Right lobe of liver (tissue), 6 donors: Measurements from ENCODE around the gene LRRC66. TPM values are rescaled to one million over a fixed set of nuclear protein-coding genes. Genes with fewer than 3 reads are reported as not detected.
A peak's percentile ranks its signal among the peaks of the same experiment; 100 is the strongest.

Experiments used
- ATAC-seq, 4 donors: fragments of 200-7000 bp; cut with Tn5 transposase; one replicate each; pipeline ENCODE4 v1.9.1; 2020; ENCODE audit warnings: mild to moderate bottlenecking in 4 of 4, moderate library complexity in 4 of 4
- DNase-seq, 3 donors: peaks; one replicate each; pipeline ENCODE4 v3.0.0-alpha.2; 2020
- H3K27ac ChIP-seq, 3 donors: fragments of 200-600 bp; one replicate each; pipeline ENCODE4 v1.8.0; 2022
- H3K27me3 ChIP-seq, 2 donors: fragments of 200-600 bp; one replicate each; pipeline ENCODE4 v1.8.0; 2022
- H3K36me3 ChIP-seq, 4 donors: fragments of 200-600 bp; sonication (generic) in 1 of 4; one replicate each; pipeline versions ENCODE4 v1.5.1 to v1.8.0; 2017 to 2022; ENCODE audit warnings: control low read depth in 1 of 4
- H3K4me1 ChIP-seq, 4 donors: fragments of 200-600 bp; sonication (generic) in 1 of 4; one replicate each; pipeline versions ENCODE4 v1.5.1 to v1.8.0; 2017 to 2022; ENCODE audit warnings: control low read depth in 1 of 4
- H3K4me3 ChIP-seq, 3 donors: fragments of 200-600 bp; one replicate each; pipeline ENCODE4 v1.8.0; 2022
- H3K9me3 ChIP-seq, 4 donors: fragments of 200-600 bp; sonication (generic) in 1 of 4; one replicate each; pipeline versions ENCODE4 v1.5.1 to v1.8.0; 2017 to 2022; ENCODE audit warnings: control low read depth in 1 of 4
- CTCF ChIP-seq, 4 donors: fragments of 200-600 bp in 3 of 4; fragments of 450-650 bp in 1 of 4; IDR thresholded peaks; one replicate each; pipeline versions ENCODE4 v1.5.1 to v1.8.0; 2016 to 2022; ENCODE audit warnings: antibody characterized with exemption in 4 of 4, mild to moderate bottlenecking in 2 of 4
- POLR2A ChIP-seq: fragments of 450-650 bp; IDR thresholded peaks from one replicate; pipeline ENCODE4 v1.6.1; 2017; ENCODE audit warnings: antibody characterized with exemption, mild to moderate bottlenecking
- whole genome bisulfite sequencing: methylation state at CpG from one replicate; pipeline ENCODE4 v1.1.6; 2018; ENCODE audit warnings: low coverage, low lambda C conversion rate; ENCODE audit not compliant: insufficient coverage; ENCODE audit errors: missing lambda C conversion rate; 5-methylcytosine and 5-hydroxymethylcytosine counted together
- intact Hi-C, 2 donors: fragments of 100-400 bp; cut with DNase I; formaldehyde crosslinking; loops; one replicate each; pipeline versions ENCODE4 v1.11.2 to v1.14.1; 2022
- small RNA-seq, 2 experiments: library from RNA; depleted of rRNA; stranded (forward); fragments of <200 nt; gene quantifications; one replicate each; pipeline ENCODE3, GENCODE V24; 2016
- total RNA-seq, 6 experiments: library from RNA; depleted of rRNA in 2 of 6; stranded (reverse); fragments of >200 nt in 2 of 6; fragmentation: NEBNext Ultra II Directional in 3 of 6; extraction: Animal tissue kit (Norgen Biotek cat#: 25700) in 3 of 6; gene quantifications; one replicate each; pipeline versions ENCODE4 v1.1.0 to v1.2.4, GENCODE V29; 2016 to 2023
- donor health status: DM: no; HTN: yes; CAD: no.
- donor health status: DM: no; HTN: no; CAD: no.
- donor health status: DM: no; HTN: no; CAD: no.
- donor health status: DM: no; HTN: yes; CAD: no.
- donor health status: DM: no; HTN: yes; CAD: no.

Gene LRRC66
- total RNA-seq, 6 experiments from 2014 or later = 0.05 to 0.35 (median 0.09) TPM

GRCh38 chr4:51965862-51966261 is 54.3 kb downstream of the LRRC66 start:
- Histone ChIP-seq H3K9me3 (no peaks in the 10 kb centered on the region), H3K36me3 (no peaks in the 10 kb centered on the region), H3K4me1 (no peaks in the 10 kb centered on the region), H3K27ac (no peak overlapping the region), H3K27me3 (no peaks in the 10 kb centered on the region), H3K4me3 (no peak overlapping the region)
- intact Hi-C loops = no loop called here
- ATAC-seq (no peak), DNase-seq (no peak)
- no peak for TF ChIP-seq POLR2A
- no peak for TF ChIP-seq CTCF (IDR thresholded peaks at IDR 0.05)
- 92% methylated on average over 1 of the region's 1 CpG for WGBS

DNA sequence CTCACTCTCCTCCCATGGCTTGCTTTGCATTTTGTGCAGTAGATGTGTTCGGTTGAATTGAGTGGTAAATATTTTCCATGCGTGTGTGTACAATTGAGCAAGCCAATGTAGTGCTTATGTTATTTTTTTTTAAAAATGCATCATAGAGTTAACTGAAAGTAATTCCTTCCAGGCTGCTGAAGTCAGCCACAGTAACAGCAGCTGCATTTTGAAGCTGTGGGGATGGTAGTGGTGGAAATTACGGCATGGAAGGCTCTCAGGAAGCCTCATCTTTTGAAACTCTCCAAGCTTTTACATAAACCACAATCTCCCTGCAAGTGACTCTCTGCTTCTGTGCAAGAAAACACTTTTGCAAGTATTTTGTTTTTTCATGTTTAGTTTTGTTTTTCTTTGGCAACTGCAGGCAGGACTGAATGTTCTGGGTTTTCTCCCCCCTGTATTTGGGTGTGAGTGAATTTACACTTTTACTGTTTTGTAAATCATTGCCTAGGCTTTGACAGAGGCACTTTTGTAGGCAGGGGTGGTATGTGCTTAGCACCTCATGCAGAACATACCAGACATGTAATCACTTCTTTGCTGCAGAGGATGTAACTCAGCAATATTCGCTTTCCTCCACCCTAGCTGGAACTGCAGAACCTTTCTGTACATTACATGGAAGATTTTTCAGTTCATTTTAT is 56.2 kb downstream of the LRRC66 start:
- Histone ChIP-seq H3K4me3 (no peak overlapping the region), H3K27me3 (no peaks in the 10 kb centered on the region), H3K36me3 (no peaks in the 10 kb centered on the region), H3K4me1 (peaks cover 0 to under 1% (median 0%) of the 10 kb centered on the region in 4 donors), H3K27ac (no peak overlapping the region), H3K9me3 (no peaks in the 10 kb centered on the region)
- intact Hi-C loops = no loop called here
- WGBS = 78% methylated on average over 4 of the region's 4 CpGs
- DNase-seq (no peak), ATAC-seq (peak in 2 of 4 donors; percentile 43 to 65)
- TF ChIP-seq CTCF (IDR thresholded peaks at IDR 0.05) (no peak), POLR2A (no peak)

- no peak for ATAC-seq
- no peak overlapping the region for H3K27ac ChIP-seq
Observed at GRCh38 chr4:51960486-51960885, 59.7 kb downstream of the LRRC66 start.

GRCh38 chr4:51958199-51958968 is 61.8 kb downstream of the LRRC66 start:
- 50% methylated on average over 2 of the region's 2 CpGs for WGBS
- Histone ChIP-seq H3K27me3 (no peaks in the 10 kb centered on the region), H3K9me3 (no peaks in the 10 kb centered on the region), H3K36me3 (no peaks in the 10 kb centered on the region), H3K4me3 (no peak overlapping the region), H3K4me1 (peaks cover 0 to 9% (median 3%) of the 10 kb centered on the region in 4 donors), H3K27ac (no peak overlapping the region)
- ATAC-seq (peak in 1 of 4 donors; percentile 40), DNase-seq (no peak)
- TF ChIP-seq POLR2A = no peak
- TF ChIP-seq CTCF (IDR thresholded peaks at IDR 0.05) = no peak
- intact Hi-C loops = no loop called here

More at GRCh38 chr4:51960486-51960885, 59.7 kb downstream of the LRRC66 start:
- intact Hi-C loops = no loop called here
- no peaks in the 10 kb centered on the region for H3K9me3 ChIP-seq
- 58% methylated on average over 4 of the region's 4 CpGs for WGBS
- H3K4me3 ChIP-seq = no peak overlapping the region
- no peaks in the 10 kb centered on the region for H3K27me3 ChIP-seq
- no peak for TF ChIP-seq POLR2A
- TF ChIP-seq CTCF (IDR thresholded peaks at IDR 0.05) = no peak
- no peak for DNase-seq
- H3K36me3 ChIP-seq = no peaks in the 10 kb centered on the region
- peaks cover 0 to 9% (median 3%) of the 10 kb centered on the region in 4 donors for H3K4me1 ChIP-seq

Small RNAs within 50 kb of the gene (small RNA-seq; reads per million reads assigned to genes)
- 0 reads per million in 2 experiments for gene AC104784.1

Other genes starting within 250 kb of the LRRC66 start
- gene DCUN1D4, start 177.2 kb downstream of the LRRC66 start, total RNA-seq = 10 to 100 TPM; 22.6 to 62.4 (median 37.0) TPM
- gene SGCB, start 17.9 kb upstream of the LRRC66 start, total RNA-seq = 10 to 100 TPM in 3 of 6 experiments, 1 to 10 TPM in 3; 5.7 to 17.3 (median 8.3) TPM
- gene SPATA18, start 30.9 kb upstream of the LRRC66 start, total RNA-seq = 1 to 10 TPM; 1.6 to 2.9 (median 2.3) TPM